ENCODE results near the gene RBM33.

DNA sequence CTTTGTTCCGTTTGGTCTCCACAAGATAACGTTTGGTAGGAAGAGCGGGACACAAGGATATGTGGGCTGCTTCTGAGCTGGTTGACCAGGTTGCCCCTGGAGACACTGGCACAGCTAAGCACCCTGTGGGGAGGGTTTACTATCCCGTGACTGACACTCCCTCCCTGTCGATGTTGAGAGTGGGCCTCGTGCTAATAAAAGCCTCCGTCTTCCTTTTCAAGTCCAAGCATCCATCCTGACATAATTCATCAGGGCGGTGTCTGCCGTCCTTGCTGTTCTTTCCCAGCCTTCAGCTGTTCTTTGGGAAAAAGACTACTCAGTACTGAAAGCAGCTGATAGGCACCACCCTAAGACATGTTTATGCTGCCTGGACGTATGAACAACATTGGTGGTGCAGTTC, 118.2 kb downstream of the RBM33 start:
- TF ChIP-seq, protein P1, sequence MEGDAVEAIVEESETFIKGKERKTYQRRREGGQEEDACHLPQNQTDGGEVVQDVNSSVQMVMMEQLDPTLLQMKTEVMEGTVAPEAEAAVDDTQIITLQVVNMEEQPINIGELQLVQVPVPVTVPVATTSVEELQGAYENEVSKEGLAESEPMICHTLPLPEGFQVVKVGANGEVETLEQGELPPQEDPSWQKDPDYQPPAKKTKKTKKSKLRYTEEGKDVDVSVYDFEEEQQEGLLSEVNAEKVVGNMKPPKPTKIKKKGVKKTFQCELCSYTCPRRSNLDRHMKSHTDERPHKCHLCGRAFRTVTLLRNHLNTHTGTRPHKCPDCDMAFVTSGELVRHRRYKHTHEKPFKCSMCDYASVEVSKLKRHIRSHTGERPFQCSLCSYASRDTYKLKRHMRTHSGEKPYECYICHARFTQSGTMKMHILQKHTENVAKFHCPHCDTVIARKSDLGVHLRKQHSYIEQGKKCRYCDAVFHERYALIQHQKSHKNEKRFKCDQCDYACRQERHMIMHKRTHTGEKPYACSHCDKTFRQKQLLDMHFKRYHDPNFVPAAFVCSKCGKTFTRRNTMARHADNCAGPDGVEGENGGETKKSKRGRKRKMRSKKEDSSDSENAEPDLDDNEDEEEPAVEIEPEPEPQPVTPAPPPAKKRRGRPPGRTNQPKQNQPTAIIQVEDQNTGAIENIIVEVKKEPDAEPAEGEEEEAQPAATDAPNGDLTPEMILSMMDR (IDR thresholded peaks at IDR 0.05 in 8 of 11, conservative IDR thresholded peaks at IDR 0.05 in 3 of 11): no peak
- TF ChIP-seq POLR2A (IDR thresholded peaks at IDR 0.05): no peak
- no peak for TF ChIP-seq POLR2AphosphoS5 (IDR thresholded peaks at IDR 0.05)
